ENCODE data around the gene AHSG. TPM values are rescaled to one million over a fixed set of nuclear protein-coding genes. Genes with fewer than 3 reads are reported as not detected.

AHSG gene
- total RNA-seq, 2 donors from 2014 or later = not detected

DNA sequence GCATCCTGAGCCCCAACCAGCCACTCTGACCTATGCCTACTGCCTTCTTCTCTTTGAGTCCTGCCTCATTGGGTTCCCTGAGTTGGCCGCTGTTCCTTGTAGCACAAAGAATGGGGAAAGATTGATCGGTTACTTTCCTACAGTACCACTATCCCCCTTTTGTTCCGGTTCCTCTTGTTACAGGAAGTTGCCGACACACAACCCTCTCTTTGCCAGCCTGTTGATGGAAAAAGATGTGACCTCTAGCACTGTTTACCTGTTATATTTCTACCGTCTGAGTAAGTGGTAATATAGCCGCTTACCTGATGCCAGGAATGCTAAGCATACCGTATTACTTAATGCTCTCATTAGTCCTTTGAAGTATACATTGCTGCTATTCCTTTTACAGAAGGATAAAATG, 9.7 kb upstream of the AHSG start:
- H3K27me3 ChIP-seq = no peaks in the 10 kb centered on the region
- peaks cover 47% of the 10 kb centered on the region for H3K4me1 ChIP-seq
- DNase-seq (no peak), ATAC-seq (no peak)
- no peak overlapping the region for H3K4me3 ChIP-seq
- 81 to 87% methylated on average over 7 of the region's 7 CpGs for WGBS, 2 donors
- TF ChIP-seq POLR2A (IDR thresholded peaks at IDR 0.05) (no peak), CTCF (IDR thresholded peaks at IDR 0.05) (no peak)
- no peak overlapping the region for H3K27ac ChIP-seq
- H3K9me3 ChIP-seq = no peaks in the 10 kb centered on the region
- intact Hi-C loops (cut with DNase I) = no loop called here
- no peaks in the 10 kb centered on the region for H3K36me3 ChIP-seq (replicated peaks in 1 of 2; ENCODE audit: insufficient read depth in 1 of 2, low read depth in 2 of 2)

DNA sequence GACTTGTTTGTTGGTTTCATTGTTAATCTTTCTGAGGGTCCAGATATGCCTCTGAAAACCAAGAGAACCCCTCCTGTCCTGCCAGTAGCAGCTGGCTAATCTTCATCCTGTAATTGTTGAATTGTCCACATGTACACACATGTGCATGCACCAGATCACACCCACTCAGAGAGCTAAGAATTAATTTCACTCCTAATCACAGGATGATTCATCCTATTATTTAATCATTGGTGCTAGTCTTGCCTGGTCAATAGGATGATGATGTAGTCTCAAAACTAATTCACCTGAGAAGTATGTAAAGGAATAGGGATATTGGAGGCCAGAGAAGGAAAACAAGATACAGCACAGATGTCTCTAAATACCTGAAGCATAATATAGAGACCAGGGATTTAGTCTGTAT, 7.8 kb upstream of the AHSG start:
- no peak for TF ChIP-seq POLR2A (IDR thresholded peaks at IDR 0.05)
- TF ChIP-seq CTCF (IDR thresholded peaks at IDR 0.05) = no peak

GRCh38 chr3:186605561-186606545, 7.0 kb upstream of the AHSG start:
- Histone ChIP-seq H3K4me1 (peaks cover 29% of the 10 kb centered on the region), H3K27ac (peak overlapping the region; percentile 59 to 80 (median 72)), H3K36me3 (replicated peaks in 1 of 2; ENCODE audit: insufficient read depth in 1 of 2, low read depth in 2 of 2) (no peaks in the 10 kb centered on the region), H3K4me3 (no peak overlapping the region), H3K27me3 (no peaks in the 10 kb centered on the region), H3K9me3 (no peaks in the 10 kb centered on the region)
- ATAC-seq (peak; percentile 86), DNase-seq (no peak)
- TF ChIP-seq POLR2A (IDR thresholded peaks at IDR 0.05) = no peak
- no peak for TF ChIP-seq CTCF (IDR thresholded peaks at IDR 0.05)
- 46 to 59% methylated on average over 5 of the region's 5 CpGs for WGBS, 2 donors
- intact Hi-C loops (cut with DNase I) = no loop called here

More for the DNA sequence above, 7.8 kb upstream of the AHSG start:
- H3K27me3 ChIP-seq = no peaks in the 10 kb centered on the region
- DNase-seq (no peak), ATAC-seq (no peak)
- H3K4me3 ChIP-seq = no peak overlapping the region
- peak overlapping the region in 2 of 4 donors; percentile 70 to 80 for H3K27ac ChIP-seq
- H3K4me1 ChIP-seq = peaks cover 29% of the 10 kb centered on the region
- no peaks in the 10 kb centered on the region for H3K36me3 ChIP-seq (replicated peaks in 1 of 2; ENCODE audit: insufficient read depth in 1 of 2, low read depth in 2 of 2)
- intact Hi-C loops (cut with DNase I) = no loop called here
- no peaks in the 10 kb centered on the region for H3K9me3 ChIP-seq

- Histone ChIP-seq H3K4me1 (peaks cover 29% of the 10 kb centered on the region), H3K36me3 (replicated peaks in 1 of 2; ENCODE audit: insufficient read depth in 1 of 2, low read depth in 2 of 2) (no peaks in the 10 kb centered on the region), H3K27me3 (no peaks in the 10 kb centered on the region), H3K9me3 (no peaks in the 10 kb centered on the region), H3K4me3 (no peak overlapping the region), H3K27ac (no peak overlapping the region)
- DNase-seq = no peak
- no peak for TF ChIP-seq POLR2A (IDR thresholded peaks at IDR 0.05)
- TF ChIP-seq CTCF (IDR thresholded peaks at IDR 0.05) = no peak
- ATAC-seq = no peak
- intact Hi-C loops (cut with DNase I) = no loop called here
- 86 to 98% methylated on average over 2 of the region's 2 CpGs for WGBS, 2 donors
These were observed 4.1 kb upstream of the AHSG start for GRCh38 chr3:186608624-186609215.
